Measurements from ENCODE around the gene PHPT1. TPM values are rescaled to one million over a fixed set of nuclear protein-coding genes. Genes with fewer than 3 reads are reported as not detected.

Gene PHPT1
- total RNA-seq, 2 donors from 2014 or later, result 107 to 122 TPM

DNA sequence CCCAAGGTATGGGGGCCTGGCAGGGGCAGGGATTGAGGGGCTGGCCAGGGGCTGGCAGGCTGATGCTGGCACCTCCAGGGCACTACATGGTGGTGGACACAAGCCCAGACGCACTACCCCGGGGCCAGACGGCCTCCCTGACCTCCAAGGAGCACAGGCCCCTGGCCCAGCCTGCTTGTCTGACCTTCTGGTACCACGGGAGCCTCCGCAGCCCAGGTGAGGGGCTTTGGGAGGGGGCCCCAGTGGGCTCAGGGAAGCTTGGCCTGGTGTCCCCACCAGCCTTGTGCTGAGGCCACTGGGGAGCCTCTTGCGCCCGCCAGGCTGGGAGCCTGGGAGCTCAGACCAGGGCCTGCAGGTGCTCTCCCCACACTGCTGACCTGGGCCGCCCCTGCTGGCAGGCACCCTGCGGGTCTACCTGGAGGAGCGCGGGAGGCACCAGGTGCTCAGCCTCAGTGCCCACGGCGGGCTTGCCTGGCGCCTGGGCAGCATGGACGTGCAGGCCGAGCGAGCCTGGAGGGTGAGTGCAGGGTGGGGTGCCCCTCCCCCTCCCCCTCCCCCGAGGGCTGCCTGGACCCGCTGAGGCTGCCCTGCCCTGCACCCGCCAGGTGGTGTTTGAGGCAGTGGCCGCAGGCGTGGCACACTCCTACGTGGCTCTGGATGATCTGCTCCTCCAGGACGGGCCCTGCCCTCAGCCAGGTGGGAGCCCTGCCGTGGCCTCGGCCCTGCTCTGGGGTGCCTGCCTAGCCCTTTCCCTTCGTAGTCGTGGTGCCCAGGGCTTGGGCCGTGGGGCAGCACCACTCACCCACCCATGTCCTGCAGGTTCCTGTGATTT, 8.6 kb downstream of the PHPT1 start:
- H3K27me3 ChIP-seq (ENCODE audit: control insufficient read depth, insufficient read depth, low read length, poor library complexity, severe bottlenecking), result no peaks in the 10 kb centered on the region
- no peak overlapping the region for H3K4me3 ChIP-seq (ENCODE audit: low read length)
- Mint-ChIP-seq H3K36me3 (ENCODE audit: low read depth) (peaks cover 8% of the 10 kb centered on the region), H3K4me3 (no peak overlapping the region), H3K4me1 (no peaks in the 10 kb centered on the region), H3K27ac (no peak overlapping the region), H3K27me3 (ENCODE audit: insufficient read depth) (no peaks in the 10 kb centered on the region), H3K9me3 (no peaks in the 10 kb centered on the region)
- H3K36me3 ChIP-seq (ENCODE audit: control insufficient read depth, insufficient read depth, low read length), result peaks cover 17% of the 10 kb centered on the region
- no peak overlapping the region for H3K9ac ChIP-seq (ENCODE audit: extremely low read depth, low read length, poor library complexity, severe bottlenecking)
- TF ChIP-seq, protein P1, sequence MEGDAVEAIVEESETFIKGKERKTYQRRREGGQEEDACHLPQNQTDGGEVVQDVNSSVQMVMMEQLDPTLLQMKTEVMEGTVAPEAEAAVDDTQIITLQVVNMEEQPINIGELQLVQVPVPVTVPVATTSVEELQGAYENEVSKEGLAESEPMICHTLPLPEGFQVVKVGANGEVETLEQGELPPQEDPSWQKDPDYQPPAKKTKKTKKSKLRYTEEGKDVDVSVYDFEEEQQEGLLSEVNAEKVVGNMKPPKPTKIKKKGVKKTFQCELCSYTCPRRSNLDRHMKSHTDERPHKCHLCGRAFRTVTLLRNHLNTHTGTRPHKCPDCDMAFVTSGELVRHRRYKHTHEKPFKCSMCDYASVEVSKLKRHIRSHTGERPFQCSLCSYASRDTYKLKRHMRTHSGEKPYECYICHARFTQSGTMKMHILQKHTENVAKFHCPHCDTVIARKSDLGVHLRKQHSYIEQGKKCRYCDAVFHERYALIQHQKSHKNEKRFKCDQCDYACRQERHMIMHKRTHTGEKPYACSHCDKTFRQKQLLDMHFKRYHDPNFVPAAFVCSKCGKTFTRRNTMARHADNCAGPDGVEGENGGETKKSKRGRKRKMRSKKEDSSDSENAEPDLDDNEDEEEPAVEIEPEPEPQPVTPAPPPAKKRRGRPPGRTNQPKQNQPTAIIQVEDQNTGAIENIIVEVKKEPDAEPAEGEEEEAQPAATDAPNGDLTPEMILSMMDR (conservative IDR thresholded peaks at IDR 0.05), result no peak
- 95 to 97% methylated on average over 10 to 28 of the region's 29 CpGs for WGBS, 2 experiments (ENCODE audit: insufficient coverage in 1 of 2, insufficient read length in 1 of 2)
- no peak overlapping the region for H3K27ac ChIP-seq (ENCODE audit: low read depth, low read length)
- H3K9me3 ChIP-seq (ENCODE audit: control insufficient read depth, low read length), result no peaks in the 10 kb centered on the region
- no peaks in the 10 kb centered on the region for H3K4me1 ChIP-seq (ENCODE audit: control insufficient read depth, insufficient read depth, low read length)
- peak; percentile 63 for DNase-seq

DNA sequence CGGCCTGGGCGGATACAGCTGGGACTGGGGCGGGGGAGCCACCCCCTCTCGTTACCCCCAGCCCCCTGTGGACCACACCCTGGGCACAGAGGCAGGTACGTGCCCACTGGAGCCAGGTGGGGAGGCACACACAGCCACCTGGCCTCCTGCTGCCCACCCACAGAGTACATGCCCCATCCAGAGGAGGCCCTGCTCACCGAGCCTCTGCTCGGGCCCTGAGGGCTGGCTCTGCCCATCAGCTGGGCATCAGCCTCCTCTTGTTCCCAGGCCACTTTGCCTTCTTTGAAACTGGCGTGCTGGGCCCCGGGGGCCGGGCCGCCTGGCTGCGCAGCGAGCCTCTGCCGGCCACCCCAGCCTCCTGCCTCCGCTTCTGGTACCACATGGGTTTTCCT, 9.2 kb downstream of the PHPT1 start:
- no peaks in the 10 kb centered on the region for H3K4me1 ChIP-seq (ENCODE audit: control insufficient read depth, insufficient read depth, low read length)
- DNase-seq, result no peak
- H3K27ac ChIP-seq (ENCODE audit: low read depth, low read length), result no peak overlapping the region
- no peaks in the 10 kb centered on the region for H3K27me3 ChIP-seq (ENCODE audit: control insufficient read depth, insufficient read depth, low read length, poor library complexity, severe bottlenecking)
- H3K4me3 ChIP-seq (ENCODE audit: low read length), result no peak overlapping the region
- Mint-ChIP-seq H3K27me3 (ENCODE audit: insufficient read depth) (no peaks in the 10 kb centered on the region), H3K4me1 (no peaks in the 10 kb centered on the region), H3K36me3 (ENCODE audit: low read depth) (peaks cover 14% of the 10 kb centered on the region), H3K4me3 (no peak overlapping the region), H3K9me3 (no peaks in the 10 kb centered on the region), H3K27ac (no peak overlapping the region)
- TF ChIP-seq, protein P1 (conservative IDR thresholded peaks at IDR 0.05), result no peak
- H3K9me3 ChIP-seq (ENCODE audit: control insufficient read depth, low read length), result no peaks in the 10 kb centered on the region
- H3K9ac ChIP-seq (ENCODE audit: extremely low read depth, low read length, poor library complexity, severe bottlenecking), result no peak overlapping the region
- peaks cover 24% of the 10 kb centered on the region for H3K36me3 ChIP-seq (ENCODE audit: control insufficient read depth, insufficient read depth, low read length)
- WGBS, 2 experiments (ENCODE audit: insufficient coverage in 1 of 2, insufficient read length in 1 of 2), result 93 to 95% methylated on average over 4 to 15 of the region's 15 CpGs

DNA sequence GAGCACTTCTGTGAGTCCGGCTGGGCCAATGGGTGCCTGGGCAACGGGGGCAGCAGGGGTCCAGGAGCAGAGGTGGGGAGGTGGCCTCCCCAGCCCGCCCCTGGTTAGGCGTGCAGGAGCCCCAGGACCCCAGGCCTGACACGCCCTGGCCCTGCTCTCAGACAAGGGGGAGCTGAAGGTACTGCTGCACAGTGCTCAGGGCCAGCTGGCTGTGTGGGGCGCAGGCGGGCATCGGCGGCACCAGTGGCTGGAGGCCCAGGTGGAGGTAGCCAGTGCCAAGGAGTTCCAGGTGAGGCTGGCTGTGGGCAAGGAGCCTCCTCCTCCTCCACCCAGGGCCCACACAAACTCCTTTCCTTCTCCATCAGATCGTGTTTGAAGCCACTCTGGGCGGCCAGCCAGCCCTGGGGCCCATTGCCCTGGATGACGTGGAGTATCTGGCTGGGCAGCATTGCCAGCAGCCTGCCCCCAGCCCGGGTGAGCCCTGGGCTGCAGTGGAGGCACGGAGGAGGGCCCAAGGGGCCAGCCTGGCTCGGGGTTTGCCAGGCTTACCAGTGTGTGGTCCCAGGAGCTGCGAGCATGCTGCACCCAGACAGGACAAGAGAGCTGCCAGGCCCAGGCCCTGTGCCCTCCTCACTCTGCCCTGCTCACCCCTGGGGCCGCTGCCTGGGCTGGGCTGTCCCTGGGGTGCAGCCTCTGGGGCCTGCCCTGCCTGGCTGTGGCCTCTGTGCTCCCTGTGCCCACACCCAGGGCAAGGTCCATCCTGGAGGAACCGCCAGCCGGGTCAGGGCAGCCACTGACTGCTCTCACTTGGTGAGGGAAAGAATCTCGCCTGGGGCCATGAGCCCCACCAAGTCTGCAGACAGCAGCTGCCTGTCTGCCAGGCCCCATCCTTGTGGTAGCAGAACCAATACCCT, 9.9 kb downstream of the PHPT1 start:
- Histone ChIP-seq H3K9ac (ENCODE audit: extremely low read depth, low read length, poor library complexity, severe bottlenecking) (no peak overlapping the region), H3K9me3 (ENCODE audit: control insufficient read depth, low read length) (no peaks in the 10 kb centered on the region), H3K27me3 (ENCODE audit: control insufficient read depth, insufficient read depth, low read length, poor library complexity, severe bottlenecking) (no peaks in the 10 kb centered on the region), H3K27ac (ENCODE audit: low read depth, low read length) (no peak overlapping the region), H3K4me1 (ENCODE audit: control insufficient read depth, insufficient read depth, low read length) (no peaks in the 10 kb centered on the region), H3K36me3 (ENCODE audit: control insufficient read depth, insufficient read depth, low read length) (peaks cover 30% of the 10 kb centered on the region), H3K4me3 (ENCODE audit: low read length) (no peak overlapping the region)
- peak; percentile 39 for DNase-seq
- TF ChIP-seq, protein P1 (conservative IDR thresholded peaks at IDR 0.05), result no peak
- no peak overlapping the region for H3K4me3 Mint-ChIP-seq
- H3K36me3 Mint-ChIP-seq (ENCODE audit: low read depth), result peaks cover 21% of the 10 kb centered on the region
- H3K27me3 Mint-ChIP-seq (ENCODE audit: insufficient read depth), result no peaks in the 10 kb centered on the region
- no peak overlapping the region for H3K27ac Mint-ChIP-seq
- no peaks in the 10 kb centered on the region for H3K4me1 Mint-ChIP-seq
- no peaks in the 10 kb centered on the region for H3K9me3 Mint-ChIP-seq
- WGBS, 2 experiments (ENCODE audit: insufficient coverage in 1 of 2, insufficient read length in 1 of 2), result 87 to 92% methylated on average over 10 to 20 of the region's 20 CpGs

Measured in endodermal cell (in vitro differentiated cells).